HL-60 (cell line): ENCODE measurements around the gene PGAP1.

Experiments
- CTCF ChIP-seq: IDR thresholded peaks from one replicate; pipeline ENCODE4 v1.5.1; 2011; ENCODE audit warnings: low read length, control low read depth, inconsistent platforms; ENCODE audit not compliant: insufficient read depth
- POLR2AphosphoS5 ChIP-seq: IDR thresholded peaks from 2 replicates; pipeline ENCODE4 v1.6.1; 2012; ENCODE audit warnings: low read depth
- TF ChIP-seq, protein P1 (sequence below): IDR thresholded peaks from 2 replicates; pipeline ENCODE4 v1.6.1; 2012; ENCODE audit warnings: low read depth; ENCODE audit not compliant: insufficient replicate concordance

DNA sequence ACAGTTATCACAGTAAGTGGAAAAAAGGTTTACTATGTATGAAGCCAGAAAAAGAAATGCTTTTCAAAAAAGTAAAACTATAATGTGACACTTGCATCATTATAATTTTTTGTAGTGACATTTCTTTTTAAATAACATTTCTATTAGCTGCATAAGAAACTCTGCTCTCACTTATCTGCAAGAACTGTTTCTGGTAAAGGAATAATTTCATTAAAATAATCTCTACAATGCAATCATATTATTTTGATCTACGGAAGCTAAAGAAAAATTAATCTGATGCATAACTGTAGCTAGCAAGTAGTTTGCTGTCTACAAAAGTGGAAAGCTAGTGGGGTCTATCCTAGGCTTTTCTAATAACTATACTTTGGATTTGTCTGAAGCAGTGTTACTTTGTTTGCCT, 50.1 kb downstream of the PGAP1 start:
- no peak for TF ChIP-seq CTCF
- TF ChIP-seq, protein P1, sequence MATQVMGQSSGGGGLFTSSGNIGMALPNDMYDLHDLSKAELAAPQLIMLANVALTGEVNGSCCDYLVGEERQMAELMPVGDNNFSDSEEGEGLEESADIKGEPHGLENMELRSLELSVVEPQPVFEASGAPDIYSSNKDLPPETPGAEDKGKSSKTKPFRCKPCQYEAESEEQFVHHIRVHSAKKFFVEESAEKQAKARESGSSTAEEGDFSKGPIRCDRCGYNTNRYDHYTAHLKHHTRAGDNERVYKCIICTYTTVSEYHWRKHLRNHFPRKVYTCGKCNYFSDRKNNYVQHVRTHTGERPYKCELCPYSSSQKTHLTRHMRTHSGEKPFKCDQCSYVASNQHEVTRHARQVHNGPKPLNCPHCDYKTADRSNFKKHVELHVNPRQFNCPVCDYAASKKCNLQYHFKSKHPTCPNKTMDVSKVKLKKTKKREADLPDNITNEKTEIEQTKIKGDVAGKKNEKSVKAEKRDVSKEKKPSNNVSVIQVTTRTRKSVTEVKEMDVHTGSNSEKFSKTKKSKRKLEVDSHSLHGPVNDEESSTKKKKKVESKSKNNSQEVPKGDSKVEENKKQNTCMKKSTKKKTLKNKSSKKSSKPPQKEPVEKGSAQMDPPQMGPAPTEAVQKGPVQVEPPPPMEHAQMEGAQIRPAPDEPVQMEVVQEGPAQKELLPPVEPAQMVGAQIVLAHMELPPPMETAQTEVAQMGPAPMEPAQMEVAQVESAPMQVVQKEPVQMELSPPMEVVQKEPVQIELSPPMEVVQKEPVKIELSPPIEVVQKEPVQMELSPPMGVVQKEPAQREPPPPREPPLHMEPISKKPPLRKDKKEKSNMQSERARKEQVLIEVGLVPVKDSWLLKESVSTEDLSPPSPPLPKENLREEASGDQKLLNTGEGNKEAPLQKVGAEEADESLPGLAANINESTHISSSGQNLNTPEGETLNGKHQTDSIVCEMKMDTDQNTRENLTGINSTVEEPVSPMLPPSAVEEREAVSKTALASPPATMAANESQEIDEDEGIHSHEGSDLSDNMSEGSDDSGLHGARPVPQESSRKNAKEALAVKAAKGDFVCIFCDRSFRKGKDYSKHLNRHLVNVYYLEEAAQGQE = no peak
- no peak for TF ChIP-seq POLR2AphosphoS5
